ENCODE results near the gene HTR3C. TPM values are rescaled to one million over a fixed set of nuclear protein-coding genes. Genes with fewer than 3 reads are reported as not detected.
"Not testable (repeated sequence)": the region's sequence is repeated elsewhere in the genome, so short reads cannot be mapped to it uniquely, and the experiment has no call there.

HTR3C gene
- polyA plus RNA-seq, 1 of the 3 experiments (the other 2 are of a cell fraction), result not detected

DNA sequence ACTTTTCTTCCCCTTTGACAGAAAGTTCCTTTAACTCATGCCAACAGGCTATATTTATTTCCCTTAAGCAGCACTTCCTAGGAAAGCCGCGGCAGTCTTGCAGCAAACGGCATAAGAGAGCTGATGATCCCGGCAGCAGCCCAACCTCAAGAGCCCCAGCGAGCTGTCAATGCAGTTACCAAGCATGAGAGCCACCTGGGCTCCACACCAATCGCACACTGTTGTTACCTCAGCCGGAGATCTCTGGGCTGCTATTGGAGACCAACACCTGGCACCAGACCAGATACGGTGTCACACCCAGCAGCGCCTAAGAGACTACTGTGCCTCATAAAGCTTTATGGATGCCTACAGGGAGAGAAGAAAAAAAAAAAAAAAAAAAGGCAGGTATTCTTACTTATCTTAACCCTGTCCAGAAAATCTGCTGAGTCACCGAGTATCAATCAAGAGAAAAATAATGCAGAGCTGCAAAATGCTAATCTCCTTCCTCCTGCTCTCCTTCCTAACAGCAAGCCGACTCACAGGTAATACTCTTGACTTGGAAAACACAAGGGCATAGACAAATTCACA, 46.8 kb upstream of the HTR3C start:
- Histone ChIP-seq H3K36me3 (replicated peaks in 1 of 2; ENCODE audit: control insufficient read depth in 1 of 2, insufficient read depth in 2 of 2, low read length in 1 of 2) (peaks cover 10 to 12% of the 10 kb centered on the region in 2 experiments), H3K4me3 (ENCODE audit: low read depth in 2 of 2, low read length in 1 of 2) (no peak overlapping the region), H4K20me1 (ENCODE audit: insufficient read depth) (no peaks in the 10 kb centered on the region), H3K79me2 (ENCODE audit: insufficient read depth) (peaks cover 17% of the 10 kb centered on the region), H3F3A (replicated peaks; ENCODE audit: insufficient read depth) (peaks cover 5% of the 10 kb centered on the region), H3K4me1 (ENCODE audit: control insufficient read depth in 1 of 2, insufficient read depth in 2 of 2, low read depth in 1 of 2, low read length in 1 of 2) (peaks cover 3 to 6% of the 10 kb centered on the region in 2 experiments; a peak in 2 of 4 replicates), H3K27ac (ENCODE audit: low read depth in 2 of 2, low read length in 1 of 2) (no peak overlapping the region), H3K9me3 (no peaks in the 10 kb centered on the region), H3K4me2 (no peak overlapping the region), H3K9ac (no peak overlapping the region), H3K27me3 (ENCODE audit: insufficient read depth) (no peaks in the 10 kb centered on the region), H3K9me2 (no peaks in the 10 kb centered on the region), H2AFZ (ENCODE audit: low read depth) (no peak overlapping the region)
- ChIA-PET POLR2A (no interaction called here), CTCF (interaction anchor here (0.6 to 1.0 kb wide), 3 partner anchors 9 to 292 kb away, joined by 3 read pairs; no protein-coding TSS in a partner anchor)
- DNase-seq, result no peak
- 88% methylated on average over 11 of the region's 11 CpGs for WGBS (ENCODE audit: low lambda C conversion rate)
- TF ChIP-seq CHD2 (IDR thresholded peaks at IDR 0.05; ENCODE audit: low read length, partially characterized antibody), result no peak
- no peak for TF ChIP-seq TAF1 (IDR thresholded peaks at IDR 0.05; ENCODE audit: borderline replicate concordance, low read depth, low read length)
- TF ChIP-seq SIN3A (IDR thresholded peaks at IDR 0.05; ENCODE audit: borderline replicate concordance, low read depth, low read length), result no peak
- no peak for TF ChIP-seq JUND (IDR thresholded peaks at IDR 0.05)
- TF ChIP-seq RFX5 (IDR thresholded peaks at IDR 0.05; ENCODE audit: low read length), result no peak
- TF ChIP-seq, protein P1, sequence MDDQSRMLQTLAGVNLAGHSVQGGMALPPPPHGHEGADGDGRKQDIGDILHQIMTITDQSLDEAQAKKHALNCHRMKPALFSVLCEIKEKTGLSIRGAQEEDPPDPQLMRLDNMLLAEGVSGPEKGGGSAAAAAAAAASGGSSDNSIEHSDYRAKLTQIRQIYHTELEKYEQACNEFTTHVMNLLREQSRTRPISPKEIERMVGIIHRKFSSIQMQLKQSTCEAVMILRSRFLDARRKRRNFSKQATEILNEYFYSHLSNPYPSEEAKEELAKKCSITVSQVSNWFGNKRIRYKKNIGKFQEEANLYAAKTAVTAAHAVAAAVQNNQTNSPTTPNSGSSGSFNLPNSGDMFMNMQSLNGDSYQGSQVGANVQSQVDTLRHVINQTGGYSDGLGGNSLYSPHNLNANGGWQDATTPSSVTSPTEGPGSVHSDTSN (IDR thresholded peaks at IDR 0.05), result no peak
- no peak for TF ChIP-seq MEF2A (IDR thresholded peaks at IDR 0.05; ENCODE audit: borderline replicate concordance, low read depth)
- TF ChIP-seq, protein P2, sequence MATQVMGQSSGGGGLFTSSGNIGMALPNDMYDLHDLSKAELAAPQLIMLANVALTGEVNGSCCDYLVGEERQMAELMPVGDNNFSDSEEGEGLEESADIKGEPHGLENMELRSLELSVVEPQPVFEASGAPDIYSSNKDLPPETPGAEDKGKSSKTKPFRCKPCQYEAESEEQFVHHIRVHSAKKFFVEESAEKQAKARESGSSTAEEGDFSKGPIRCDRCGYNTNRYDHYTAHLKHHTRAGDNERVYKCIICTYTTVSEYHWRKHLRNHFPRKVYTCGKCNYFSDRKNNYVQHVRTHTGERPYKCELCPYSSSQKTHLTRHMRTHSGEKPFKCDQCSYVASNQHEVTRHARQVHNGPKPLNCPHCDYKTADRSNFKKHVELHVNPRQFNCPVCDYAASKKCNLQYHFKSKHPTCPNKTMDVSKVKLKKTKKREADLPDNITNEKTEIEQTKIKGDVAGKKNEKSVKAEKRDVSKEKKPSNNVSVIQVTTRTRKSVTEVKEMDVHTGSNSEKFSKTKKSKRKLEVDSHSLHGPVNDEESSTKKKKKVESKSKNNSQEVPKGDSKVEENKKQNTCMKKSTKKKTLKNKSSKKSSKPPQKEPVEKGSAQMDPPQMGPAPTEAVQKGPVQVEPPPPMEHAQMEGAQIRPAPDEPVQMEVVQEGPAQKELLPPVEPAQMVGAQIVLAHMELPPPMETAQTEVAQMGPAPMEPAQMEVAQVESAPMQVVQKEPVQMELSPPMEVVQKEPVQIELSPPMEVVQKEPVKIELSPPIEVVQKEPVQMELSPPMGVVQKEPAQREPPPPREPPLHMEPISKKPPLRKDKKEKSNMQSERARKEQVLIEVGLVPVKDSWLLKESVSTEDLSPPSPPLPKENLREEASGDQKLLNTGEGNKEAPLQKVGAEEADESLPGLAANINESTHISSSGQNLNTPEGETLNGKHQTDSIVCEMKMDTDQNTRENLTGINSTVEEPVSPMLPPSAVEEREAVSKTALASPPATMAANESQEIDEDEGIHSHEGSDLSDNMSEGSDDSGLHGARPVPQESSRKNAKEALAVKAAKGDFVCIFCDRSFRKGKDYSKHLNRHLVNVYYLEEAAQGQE (IDR thresholded peaks at IDR 0.05; ENCODE audit: low read depth, low read length), result no peak
- TF ChIP-seq, protein P3, sequence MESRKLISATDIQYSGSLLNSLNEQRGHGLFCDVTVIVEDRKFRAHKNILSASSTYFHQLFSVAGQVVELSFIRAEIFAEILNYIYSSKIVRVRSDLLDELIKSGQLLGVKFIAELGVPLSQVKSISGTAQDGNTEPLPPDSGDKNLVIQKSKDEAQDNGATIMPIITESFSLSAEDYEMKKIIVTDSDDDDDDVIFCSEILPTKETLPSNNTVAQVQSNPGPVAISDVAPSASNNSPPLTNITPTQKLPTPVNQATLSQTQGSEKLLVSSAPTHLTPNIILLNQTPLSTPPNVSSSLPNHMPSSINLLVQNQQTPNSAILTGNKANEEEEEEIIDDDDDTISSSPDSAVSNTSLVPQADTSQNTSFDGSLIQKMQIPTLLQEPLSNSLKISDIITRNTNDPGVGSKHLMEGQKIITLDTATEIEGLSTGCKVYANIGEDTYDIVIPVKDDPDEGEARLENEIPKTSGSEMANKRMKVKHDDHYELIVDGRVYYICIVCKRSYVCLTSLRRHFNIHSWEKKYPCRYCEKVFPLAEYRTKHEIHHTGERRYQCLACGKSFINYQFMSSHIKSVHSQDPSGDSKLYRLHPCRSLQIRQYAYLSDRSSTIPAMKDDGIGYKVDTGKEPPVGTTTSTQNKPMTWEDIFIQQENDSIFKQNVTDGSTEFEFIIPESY (IDR thresholded peaks at IDR 0.05; ENCODE audit: borderline replicate concordance, low read depth), result no peak
- TF ChIP-seq, protein P4, sequence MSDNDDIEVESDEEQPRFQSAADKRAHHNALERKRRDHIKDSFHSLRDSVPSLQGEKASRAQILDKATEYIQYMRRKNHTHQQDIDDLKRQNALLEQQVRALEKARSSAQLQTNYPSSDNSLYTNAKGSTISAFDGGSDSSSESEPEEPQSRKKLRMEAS (IDR thresholded peaks at IDR 0.05; ENCODE audit: low read depth), result no peak

DNA sequence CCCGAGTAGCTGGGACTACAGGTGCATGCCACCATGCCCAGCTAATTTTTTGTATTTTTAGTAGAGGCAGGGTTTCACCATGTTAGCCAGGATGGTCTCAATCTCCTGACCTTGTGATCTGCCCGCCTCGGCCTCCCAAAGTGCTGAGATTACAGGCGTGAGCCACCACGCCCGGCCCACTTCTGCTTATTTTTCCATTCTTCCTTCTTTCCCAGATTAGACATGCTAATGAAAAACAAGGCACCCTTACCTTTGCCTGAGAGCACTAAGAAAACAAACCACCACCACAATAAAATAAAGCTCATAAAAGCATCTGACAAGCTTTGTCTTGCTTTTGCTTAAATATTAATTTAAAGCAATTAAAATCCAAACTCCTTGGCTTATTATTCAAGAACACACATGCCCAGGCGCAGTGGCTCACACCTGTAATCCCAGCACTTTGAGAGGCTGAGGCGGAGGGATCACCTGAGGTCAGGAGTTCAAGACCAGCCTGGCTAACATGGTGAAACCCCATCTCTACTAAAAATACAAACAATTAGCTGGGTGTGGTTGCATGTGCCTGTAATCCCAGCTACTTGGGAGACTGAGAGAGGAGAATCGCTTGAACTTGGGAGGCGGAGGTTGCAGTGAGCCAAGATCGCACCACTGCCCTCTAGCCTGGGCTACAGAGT, 45.6 kb upstream of the HTR3C start:
- H3K36me3 ChIP-seq (replicated peaks in 1 of 2; ENCODE audit: control insufficient read depth in 1 of 2, insufficient read depth in 2 of 2, low read length in 1 of 2), result peaks cover 20 to 24% of the 10 kb centered on the region in 2 experiments
- WGBS (ENCODE audit: low lambda C conversion rate), result 96% methylated on average over 11 of the region's 11 CpGs
- H3K4me3 ChIP-seq (ENCODE audit: low read depth in 2 of 2, low read length in 1 of 2); H3K9me3 ChIP-seq; H3K9me2 ChIP-seq; H3K9ac ChIP-seq; H2AFZ ChIP-seq (ENCODE audit: low read depth); H3F3A ChIP-seq (replicated peaks; ENCODE audit: insufficient read depth); H3K4me2 ChIP-seq; H3K27ac ChIP-seq (ENCODE audit: low read depth in 2 of 2, low read length in 1 of 2); H4K20me1 ChIP-seq (ENCODE audit: insufficient read depth); H3K79me2 ChIP-seq (ENCODE audit: insufficient read depth); POLR2A ChIA-PET; H3K27me3 ChIP-seq (ENCODE audit: insufficient read depth); DNase-seq; H3K4me1 ChIP-seq (ENCODE audit: control insufficient read depth in 1 of 2, insufficient read depth in 2 of 2, low read depth in 1 of 2, low read length in 1 of 2): not testable (repeated sequence)
- CTCF ChIA-PET, result interaction anchor here (0.6 to 1.5 kb wide), 7 partner anchors 8 to 282 kb away, joined by 3 to 6 read pairs (median 4); partner anchors contain the start of genes ABCC5, EEF1AKMT4 and PARL
